Measurements from ENCODE around the gene SCIMP.
"Not testable (repeated sequence)": the region's sequence is repeated elsewhere in the genome, so short reads cannot be mapped to it uniquely, and the experiment has no call there.

The SCIMP gene

GRCh38 chr17:5183410-5183793 is 51.3 kb downstream of the SCIMP start:
- DNase-seq, result no peak

- no peak for DNase-seq
Measured at GRCh38 chr17:5182597-5183409, 51.9 kb downstream of the SCIMP start.

- no peak for DNase-seq
Measured at GRCh38 chr17:5181509-5182305, 53.0 kb downstream of the SCIMP start.

- DNase-seq, result no peak
Measured at GRCh38 chr17:5179003-5179402, 55.7 kb downstream of the SCIMP start.

- DNase-seq, result not testable (repeated sequence)
Measured at GRCh38 chr17:5175027-5175426, 59.6 kb downstream of the SCIMP start.

- not testable (repeated sequence) for DNase-seq
Measured at GRCh38 chr17:5165791-5166564, 68.7 kb downstream of the SCIMP start.

GRCh38 chr17:5164436-5164835 is 70.2 kb downstream of the SCIMP start:
- peak; percentile 49 to 91 for DNase-seq

GRCh38 chr17:5161793-5162192 is 72.9 kb downstream of the SCIMP start:
- DNase-seq, result not testable (repeated sequence)

- not testable (repeated sequence) for DNase-seq
Measured at GRCh38 chr17:5160702-5161101, 74.0 kb downstream of the SCIMP start.
